ENCODE measurements around the gene KCNJ10.
"Not testable (repeated sequence)": the region's sequence is repeated elsewhere in the genome, so short reads cannot be mapped to it uniquely, and the experiment has no call there.

KCNJ10 gene

GRCh38 chr1:160053548-160054365 lies 16.2 kb downstream of the KCNJ10 start:
- no peak for DNase-seq

GRCh38 chr1:160052936-160053335 lies 17.0 kb downstream of the KCNJ10 start:
- DNase-seq = no peak

GRCh38 chr1:160050619-160051018 lies 19.3 kb downstream of the KCNJ10 start:
- DNase-seq = no peak

- not testable (repeated sequence) for DNase-seq
Measured at GRCh38 chr1:160050182-160050581, 19.8 kb downstream of the KCNJ10 start.

GRCh38 chr1:160049101-160049500 lies 20.9 kb downstream of the KCNJ10 start:
- DNase-seq = no peak

GRCh38 chr1:160048335-160048734 lies 21.6 kb downstream of the KCNJ10 start:
- no peak for DNase-seq

- no peak for DNase-seq
Measured at GRCh38 chr1:160047111-160047991, 22.6 kb downstream of the KCNJ10 start.

- peak; percentile 57 for DNase-seq
Measured at GRCh38 chr1:160046494-160047110, 23.4 kb downstream of the KCNJ10 start.

- no peak for DNase-seq
Measured at GRCh38 chr1:160045653-160046052, 24.3 kb downstream of the KCNJ10 start.

GRCh38 chr1:160043543-160043942 lies 26.4 kb downstream of the KCNJ10 start:
- no peak for DNase-seq

- DNase-seq = no peak
Measured at GRCh38 chr1:160040476-160040875, 29.5 kb downstream of the KCNJ10 start.

GRCh38 chr1:160032165-160032820 lies 37.7 kb downstream of the KCNJ10 start:
- DNase-seq = peak; percentile 5

GRCh38 chr1:160031365-160032164 lies 38.4 kb downstream of the KCNJ10 start, which contains the start of gene PIGM:
Gene PIGM (minus strand): TSS chr1:160031990. CDS start chr1:160031739, 251 bp downstream.
- DNase-seq = peak; percentile 96

GRCh38 chr1:160030657-160031364 lies 39.1 kb downstream of the KCNJ10 start:
- DNase-seq = peak; percentile 5

- DNase-seq = no peak
Measured at GRCh38 chr1:160028426-160028825, 41.5 kb downstream of the KCNJ10 start.

- DNase-seq = no peak
Measured at GRCh38 chr1:160025314-160025713, 44.6 kb downstream of the KCNJ10 start.

GRCh38 chr1:160024195-160024905 lies 45.6 kb downstream of the KCNJ10 start:
- DNase-seq = no peak

GRCh38 chr1:160022330-160023310 lies 47.3 kb downstream of the KCNJ10 start:
- DNase-seq = no peak

- DNase-seq = no peak
Measured at GRCh38 chr1:160021376-160022074, 48.4 kb downstream of the KCNJ10 start.

Data from activated CD4-positive, alpha-beta T cell treated with anti-CD3 and anti-CD28 coated beads, Interleukin-2, amount 50 U/mL, for 16 hours (primary cell).